Esophagus muscularis mucosa (tissue), 4 donors: ENCODE results near the gene KIF19. TPM values are rescaled to one million over a fixed set of nuclear protein-coding genes. Genes with fewer than 3 reads are reported as not detected.

Experiments
- DNase-seq: peaks from one replicate; pipeline ENCODE4 v3.0.0-alpha.2; 2017; ENCODE audit errors: extremely low spot score
- H3K27ac ChIP-seq, 4 donors: fragments of 200-600 bp; sonication (generic); replicated peaks in 1 of 4; 1 replicate in 3 of 4; 2 replicates in 1 of 4; pipeline ENCODE4 v1.5.1; 2016 to 2019; ENCODE audit warnings: mild to moderate bottlenecking in 1 of 4
- H3K27me3 ChIP-seq, 4 donors: fragments of 200-600 bp; sonication (generic); one replicate each; pipeline versions ENCODE4 v1.5.1 to v1.6.0; 2016 to 2019
- H3K36me3 ChIP-seq, 4 donors: fragments of 200-600 bp; sonication (generic); one replicate each; pipeline ENCODE4 v1.5.1; 2016 to 2019
- H3K4me1 ChIP-seq, 4 donors: fragments of 200-600 bp; sonication (generic); one replicate each; pipeline ENCODE4 v1.5.1; 2016 to 2019
- H3K4me3 ChIP-seq, 4 donors: fragments of 200-600 bp; sonication (generic); 1 replicate in 2 of 4; 2 replicates in 2 of 4; pipeline ENCODE4 v1.5.1; 2016 to 2019; ENCODE audit warnings: mild to moderate bottlenecking in 4 of 4, moderate library complexity in 1 of 4
- H3K9me3 ChIP-seq, 4 donors: fragments of 200-600 bp; sonication (generic); 1 replicate in 3 of 4; 2 replicates in 1 of 4; pipeline ENCODE4 v1.5.1; 2016 to 2019
- EP300 ChIP-seq: sonication (generic); formaldehyde crosslinking; IDR thresholded peaks from one replicate; pipeline ENCODE4 v1.6.1; 2017; ENCODE audit warnings: antibody characterized with exemption
- POLR2A ChIP-seq: fragments of 450-650 bp; IDR thresholded peaks from one replicate; pipeline ENCODE4 v1.6.1; 2017; ENCODE audit warnings: antibody characterized with exemption, moderate library complexity, mild to moderate bottlenecking, low read depth
- POLR2AphosphoS5 ChIP-seq, 2 donors: sonication (generic); formaldehyde crosslinking; IDR thresholded peaks; one replicate each; pipeline ENCODE4 v1.6.1; 2017; ENCODE audit warnings: antibody characterized with exemption in 2 of 2
- WGBS: methylation state at CpG from one replicate; pipeline ENCODE4 v1.1.5; 2018; 5-methylcytosine and 5-hydroxymethylcytosine counted together
- intact Hi-C: fragments of 100-400 bp; cut with DNase I; formaldehyde crosslinking; loops from one replicate; pipeline ENCODE4 v1.15.1; 2023
- total RNA-seq, 4 donors: library from RNA; depleted of rRNA; stranded (reverse); fragments of >200 nt; gene quantifications; one replicate each; pipeline versions ENCODE4 v1.1.0 to v1.2.1, GENCODE V29; 2016
- TF ChIP-seq, protein P1 (sequence below), 3 experiments: fragments of 200-600 bp in 2 of 3; fragments of 450-650 bp in 1 of 3; sonication (generic) in 2 of 3; IDR thresholded peaks; one replicate each; pipeline ENCODE4 v1.5.1; 2017 to 2019; ENCODE audit warnings: antibody characterized with exemption in 3 of 3, mild to moderate bottlenecking in 2 of 3, moderate library complexity in 1 of 3

The KIF19 gene
- total RNA-seq, 4 donors from 2014 or later: under 0.01 to 3.8 (median 1.3) TPM

DNA sequence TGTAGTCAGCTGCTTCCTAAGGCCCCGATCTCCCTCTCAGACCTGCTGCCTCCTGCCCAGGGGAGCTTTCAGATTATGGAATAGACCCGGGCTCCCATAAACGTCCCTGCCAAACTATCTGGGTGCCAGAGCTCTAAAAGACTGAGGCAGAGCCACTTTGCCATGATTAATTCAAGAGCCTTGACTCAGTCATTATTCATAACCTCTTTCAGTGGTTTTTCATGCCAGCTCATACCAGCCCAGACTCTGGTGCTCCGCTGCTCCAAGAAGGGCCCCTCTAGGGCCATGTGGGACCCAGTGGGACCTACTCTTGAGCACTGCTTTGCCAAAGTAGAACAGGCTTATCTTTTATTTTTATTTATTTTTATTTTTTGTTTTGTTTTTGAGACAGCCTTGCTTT, 28.1 kb upstream of the KIF19 start:
- TF ChIP-seq EP300 (no peak), POLR2A (no peak), POLR2AphosphoS5 (IDR thresholded peaks at IDR 0.05) (no peak)
- TF ChIP-seq, protein P1, sequence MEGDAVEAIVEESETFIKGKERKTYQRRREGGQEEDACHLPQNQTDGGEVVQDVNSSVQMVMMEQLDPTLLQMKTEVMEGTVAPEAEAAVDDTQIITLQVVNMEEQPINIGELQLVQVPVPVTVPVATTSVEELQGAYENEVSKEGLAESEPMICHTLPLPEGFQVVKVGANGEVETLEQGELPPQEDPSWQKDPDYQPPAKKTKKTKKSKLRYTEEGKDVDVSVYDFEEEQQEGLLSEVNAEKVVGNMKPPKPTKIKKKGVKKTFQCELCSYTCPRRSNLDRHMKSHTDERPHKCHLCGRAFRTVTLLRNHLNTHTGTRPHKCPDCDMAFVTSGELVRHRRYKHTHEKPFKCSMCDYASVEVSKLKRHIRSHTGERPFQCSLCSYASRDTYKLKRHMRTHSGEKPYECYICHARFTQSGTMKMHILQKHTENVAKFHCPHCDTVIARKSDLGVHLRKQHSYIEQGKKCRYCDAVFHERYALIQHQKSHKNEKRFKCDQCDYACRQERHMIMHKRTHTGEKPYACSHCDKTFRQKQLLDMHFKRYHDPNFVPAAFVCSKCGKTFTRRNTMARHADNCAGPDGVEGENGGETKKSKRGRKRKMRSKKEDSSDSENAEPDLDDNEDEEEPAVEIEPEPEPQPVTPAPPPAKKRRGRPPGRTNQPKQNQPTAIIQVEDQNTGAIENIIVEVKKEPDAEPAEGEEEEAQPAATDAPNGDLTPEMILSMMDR (IDR thresholded peaks at IDR 0.05): no peak
- no peak for DNase-seq
- Histone ChIP-seq H3K4me3 (no peak overlapping the region), H3K4me1 (peaks cover 0 to 8% (median 0%) of the 10 kb centered on the region in 4 donors), H3K27me3 (peaks cover 0 to 40% (median 0%) of the 10 kb centered on the region in 4 donors), H3K9me3 (no peaks in the 10 kb centered on the region), H3K36me3 (no peaks in the 10 kb centered on the region), H3K27ac (no peak overlapping the region)
- intact Hi-C loops: no loop called here
- WGBS: 69% methylated on average over 2 of the region's 4 CpGs

DNA sequence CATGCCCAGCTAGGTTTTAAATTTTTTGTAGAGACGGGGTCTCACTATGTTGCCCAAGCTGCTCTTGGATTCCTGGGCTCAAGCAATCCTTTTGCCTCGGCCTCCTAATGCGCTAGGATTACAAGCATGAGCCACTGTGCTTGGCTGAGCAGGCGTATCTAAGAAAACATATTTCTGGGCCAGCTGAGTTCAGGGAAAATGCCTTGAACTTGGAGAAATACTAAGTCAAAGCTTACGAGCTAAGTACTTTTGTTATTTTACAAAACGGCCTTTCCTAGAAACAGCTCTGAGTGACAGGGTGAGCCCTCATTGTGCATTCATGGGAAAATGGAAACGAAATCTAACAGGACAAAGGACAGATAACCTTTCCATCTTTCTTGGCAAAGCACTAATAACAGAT, 27.2 kb upstream of the KIF19 start:
- DNase-seq: no peak
- WGBS: 72% methylated on average over 7 of the region's 7 CpGs

DNA sequence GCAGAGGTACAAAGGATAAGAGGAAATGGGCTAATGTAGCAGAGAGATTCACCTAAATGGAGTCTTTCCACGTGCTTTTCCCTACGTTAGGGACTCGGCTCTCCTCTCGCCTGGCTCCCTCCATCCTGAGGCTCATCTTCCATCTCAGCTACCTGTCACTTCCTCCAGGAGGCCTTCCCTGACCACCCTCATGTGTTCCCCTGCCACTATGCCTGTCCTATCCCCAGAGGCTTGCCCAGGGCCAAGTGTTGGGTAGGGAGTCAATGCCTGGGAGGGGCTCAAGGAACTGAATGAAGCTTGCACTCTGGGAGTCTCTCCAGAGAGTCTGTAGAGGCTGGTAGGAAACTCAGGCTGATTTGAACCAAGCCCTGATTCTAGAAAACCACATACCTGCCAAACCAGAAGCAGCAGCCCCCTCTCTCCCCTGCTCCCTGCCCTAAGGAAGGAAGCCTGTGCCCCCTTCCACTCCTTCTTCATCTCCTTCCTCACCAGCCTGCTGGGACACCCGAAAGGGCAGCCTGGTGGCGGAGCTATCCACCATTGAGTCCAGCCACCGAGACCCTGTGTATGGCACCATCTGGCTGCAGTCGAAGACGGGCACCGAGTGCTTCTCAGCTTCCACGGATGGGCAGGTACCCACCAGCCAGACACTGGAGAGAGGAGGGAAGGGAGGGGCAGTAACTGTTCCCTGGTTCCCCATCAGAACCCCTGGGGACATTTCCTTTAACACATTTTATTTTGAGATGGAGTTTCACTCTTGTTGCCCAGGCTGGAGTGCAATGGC, 26.6 kb upstream of the KIF19 start:
- Histone ChIP-seq H3K36me3 (no peaks in the 10 kb centered on the region), H3K27me3 (peaks cover 0 to 42% (median 0%) of the 10 kb centered on the region in 4 donors), H3K4me3 (no peak overlapping the region), H3K4me1 (peaks cover 0 to 8% (median 0%) of the 10 kb centered on the region in 4 donors), H3K9me3 (peaks cover 0 to 1% (median under 1%) of the 10 kb centered on the region in 4 donors), H3K27ac (no peak overlapping the region)
- no peak for DNase-seq
- WGBS: 81% methylated on average over 11 of the region's 11 CpGs
- intact Hi-C loops: no loop called here
- no peak for TF ChIP-seq POLR2A
- no peak for TF ChIP-seq EP300
- TF ChIP-seq, protein P1 (IDR thresholded peaks at IDR 0.05): no peak
- no peak for TF ChIP-seq POLR2AphosphoS5 (IDR thresholded peaks at IDR 0.05)

More for the DNA sequence above, 27.2 kb upstream of the KIF19 start:
- intact Hi-C loops: no loop called here
- no peaks in the 10 kb centered on the region for H3K36me3 ChIP-seq
- TF ChIP-seq EP300: no peak
- TF ChIP-seq, protein P1 (IDR thresholded peaks at IDR 0.05): no peak
- no peak for TF ChIP-seq POLR2A
- no peak for TF ChIP-seq POLR2AphosphoS5 (IDR thresholded peaks at IDR 0.05)
- H3K27me3 ChIP-seq: peaks cover 0 to 40% (median 0%) of the 10 kb centered on the region in 4 donors
- peaks cover 0 to 8% (median 0%) of the 10 kb centered on the region in 4 donors for H3K4me1 ChIP-seq
- no peak overlapping the region for H3K27ac ChIP-seq
- no peaks in the 10 kb centered on the region for H3K9me3 ChIP-seq
- H3K4me3 ChIP-seq: no peak overlapping the region

DNA sequence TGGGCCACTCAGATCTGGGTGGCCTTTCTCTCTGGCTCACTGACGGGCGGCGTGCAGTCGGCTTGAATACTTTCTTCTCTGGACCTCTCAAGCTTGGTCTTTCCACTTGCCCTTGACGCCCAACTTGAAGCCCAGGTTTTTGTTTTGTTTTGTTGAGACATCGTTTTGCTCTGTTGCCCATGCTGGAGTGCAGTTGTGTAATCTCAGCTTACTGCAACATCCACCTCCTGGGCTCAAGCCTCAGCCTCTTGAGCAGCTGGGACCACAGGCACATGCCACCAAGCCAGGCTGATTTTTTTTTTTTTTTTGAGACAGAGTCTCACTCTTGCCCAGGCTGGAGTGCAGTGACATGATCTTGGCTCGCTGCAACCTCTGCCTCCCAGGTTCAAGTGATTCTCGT, 22.7 kb upstream of the KIF19 start:
- Histone ChIP-seq H3K36me3 (no peaks in the 10 kb centered on the region), H3K4me1 (peaks cover 0 to 1% (median 0%) of the 10 kb centered on the region in 4 donors), H3K4me3 (no peak overlapping the region), H3K27me3 (peaks cover 0 to 37% (median 0%) of the 10 kb centered on the region in 4 donors), H3K27ac (no peak overlapping the region), H3K9me3 (peaks cover 0 to 11% (median 7%) of the 10 kb centered on the region in 4 donors)
- no peak for DNase-seq
- 92% methylated on average over 7 of the region's 8 CpGs for WGBS
- no peak for TF ChIP-seq POLR2AphosphoS5 (IDR thresholded peaks at IDR 0.05)
- no peak for TF ChIP-seq EP300
- TF ChIP-seq, protein P1 (IDR thresholded peaks at IDR 0.05): no peak
- TF ChIP-seq POLR2A: no peak
- intact Hi-C loops: no loop called here
